Gastrocnemius medialis (tissue), 4 donors: ENCODE measurements around the gene RDH11. TPM values are rescaled to one million over a fixed set of nuclear protein-coding genes. Genes with fewer than 3 reads are reported as not detected.
A peak's percentile ranks its signal among the peaks of the same experiment; 100 is the strongest.
"Not testable (repeated sequence)": the region's sequence is repeated elsewhere in the genome, so short reads cannot be mapped to it uniquely, and the experiment has no call there.

Source experiments
- ATAC-seq, 2 donors: fragments of 150-250 bp; one replicate each; pipeline ENCODE4 v1.9.1; 2016
- DNase-seq, 2 donors: peaks; one replicate each; pipeline ENCODE4 v3.0.0-alpha.2; 2019
- H3K27ac ChIP-seq, 4 donors: fragments of 200-600 bp; sonication (generic); 1 replicate in 1 of 4; 2 replicates in 3 of 4; pipeline ENCODE4 v1.5.1; 2016 to 2018; ENCODE audit warnings: mild to moderate bottlenecking in 2 of 4, moderate library complexity in 1 of 4
- H3K27me3 ChIP-seq, 3 donors: fragments of 200-600 bp; sonication (generic) in 2 of 3; 1 replicate in 1 of 3; 2 replicates in 2 of 3; pipeline versions ENCODE4 v1.5.1 to v1.6.0; 2016 to 2019; ENCODE audit warnings: mild to moderate bottlenecking in 1 of 3, moderate library complexity in 1 of 3
- H3K36me3 ChIP-seq, 2 donors: fragments of 200-600 bp; sonication (generic) in 1 of 2; one replicate each; pipeline ENCODE4 v1.5.1; 2017 to 2018
- H3K4me1 ChIP-seq, 2 donors: fragments of 200-600 bp; sonication (generic) in 1 of 2; one replicate each; pipeline ENCODE4 v1.5.1; 2016 to 2017; ENCODE audit warnings: mild to moderate bottlenecking in 2 of 2
- H3K4me3 ChIP-seq, 4 donors: fragments of 200-600 bp; sonication (generic) in 3 of 4; 1 replicate in 1 of 4; 2 replicates in 3 of 4; pipeline ENCODE4 v1.5.1; 2016 to 2019; ENCODE audit warnings: mild to moderate bottlenecking in 2 of 4
- H3K9me3 ChIP-seq, 3 donors: fragments of 200-600 bp; sonication (generic) in 2 of 3; 1 replicate in 1 of 3; 2 replicates in 2 of 3; pipeline ENCODE4 v1.5.1; 2016 to 2019
- CTCF ChIP-seq, 5 experiments: fragments of 450-650 bp in 3 of 5; fragments of 200-600 bp in 2 of 5; sonication (generic) in 2 of 5; IDR thresholded peaks in 4 of 5; conservative IDR thresholded peaks in 1 of 5; 1 replicate in 4 of 5; 2 replicates in 1 of 5; pipeline ENCODE4 v1.5.1; 2016 to 2019; ENCODE audit warnings: antibody characterized with exemption in 5 of 5, mild to moderate bottlenecking in 3 of 5, moderate library complexity in 3 of 5
- POLR2A ChIP-seq, 2 donors: fragments of 450-650 bp; IDR thresholded peaks; one replicate each; pipeline ENCODE4 v1.6.1; 2017; ENCODE audit warnings: antibody characterized with exemption in 2 of 2, mild to moderate bottlenecking in 2 of 2, moderate library complexity in 2 of 2
- in situ Hi-C, 4 donors: fragments of 200-750 bp; cut with MboI; loops; one replicate each; pipeline versions ENCODE4 v1.15.0 to v1.8.0; 2017; ENCODE audit warnings: low sequenced_read_pairs in 4 of 4
- intact Hi-C: fragments of 100-400 bp; cut with DNase I; formaldehyde crosslinking; loops from one replicate; pipeline ENCODE4 v1.15.1; 2023; ENCODE audit warnings: low total_unique reads
- total RNA-seq, 4 donors: library from RNA; depleted of rRNA; stranded (reverse); fragments of >200 nt; gene quantifications; one replicate each; pipeline versions ENCODE4 v1.1.0 to v1.2.3, GENCODE V29; 2016

RDH11 gene
- total RNA-seq, 4 donors from 2014 or later, result 6.6 to 8.3 (median 7.5) TPM

- ATAC-seq, result no peak
- Histone ChIP-seq H3K4me3 (no peak overlapping the region), H3K27ac (no peak overlapping the region), H3K9me3 (no peaks in the 10 kb centered on the region), H3K27me3 (no peaks in the 10 kb centered on the region), H3K4me1 (no peaks in the 10 kb centered on the region), H3K36me3 (no peaks in the 10 kb centered on the region)
- no peak for TF ChIP-seq CTCF (IDR thresholded peaks at IDR 0.05 in 4 of 5, conservative IDR thresholded peaks at IDR 0.05 in 1 of 5)
- no peak for TF ChIP-seq POLR2A (IDR thresholded peaks at IDR 0.05)
- intact Hi-C loops, result no loop called here
- no peak for DNase-seq
- in situ Hi-C loops, result loop anchor here (10.0 to 25.0 kb wide), 5 partner anchors 90 to 280 kb away; partner anchors contain the start of gene ARG2 (in 1 of the 4)
Observed at GRCh38 chr14:67705211-67705610, 9.6 kb upstream of the RDH11 start.

GRCh38 chr14:67704484-67705089 lies 9.0 kb upstream of the RDH11 start:
- in situ Hi-C loops, result loop anchor here (5.0 to 25.0 kb wide), 7 partner anchors 87 to 280 kb away; partner anchors contain the start of gene ARG2 (in 2 of the 4)
- Histone ChIP-seq H3K27me3 (no peaks in the 10 kb centered on the region), H3K36me3 (no peaks in the 10 kb centered on the region), H3K27ac (no peak overlapping the region), H3K4me3 (no peak overlapping the region), H3K9me3 (no peaks in the 10 kb centered on the region), H3K4me1 (no peaks in the 10 kb centered on the region)
- ATAC-seq (peak; percentile 69 to 89), DNase-seq (no peak)
- TF ChIP-seq CTCF (IDR thresholded peaks at IDR 0.05 in 4 of 5, conservative IDR thresholded peaks at IDR 0.05 in 1 of 5), result peak; percentile 61 to 79 (median 68)
- TF ChIP-seq POLR2A (IDR thresholded peaks at IDR 0.05), result no peak
- intact Hi-C loops, result loop anchor here (1.0 to 5.0 kb wide), 4 partner anchors 86 to 277 kb away; no protein-coding TSS in a partner anchor

GRCh38 chr14:67703997-67704396 lies 8.4 kb upstream of the RDH11 start:
- intact Hi-C loops, result loop anchor here (1.0 to 5.0 kb wide), 4 partner anchors 86 to 277 kb away; no protein-coding TSS in a partner anchor
- H3K9me3 ChIP-seq, result no peaks in the 10 kb centered on the region
- no peak for ATAC-seq
- H3K4me3 ChIP-seq, result no peak overlapping the region
- H3K4me1 ChIP-seq, result no peaks in the 10 kb centered on the region
- H3K27ac ChIP-seq, result no peak overlapping the region
- in situ Hi-C loops, result loop anchor here (5.0 to 25.0 kb wide), 7 partner anchors 87 to 279 kb away; partner anchors contain the start of gene ARG2 (in 2 of the 4)
- no peak for TF ChIP-seq POLR2A (IDR thresholded peaks at IDR 0.05)
- no peak for TF ChIP-seq CTCF (IDR thresholded peaks at IDR 0.05 in 4 of 5, conservative IDR thresholded peaks at IDR 0.05 in 1 of 5)
- no peaks in the 10 kb centered on the region for H3K36me3 ChIP-seq
- no peaks in the 10 kb centered on the region for H3K27me3 ChIP-seq
- DNase-seq, result no peak

GRCh38 chr14:67701492-67701891 lies 5.9 kb upstream of the RDH11 start, which contains the start of gene RDH12:
TSS of gene RDH12 (plus strand) at chr14:67701886. CDS start at chr14:67722643, 20,757 bp downstream.
- H3K4me1 ChIP-seq, H3K9me3 ChIP-seq, H3K27me3 ChIP-seq, H3K4me3 ChIP-seq, ATAC-seq, H3K36me3 ChIP-seq, DNase-seq, H3K27ac ChIP-seq: not testable (repeated sequence)
- intact Hi-C loops, result loop anchor here (5.0 kb wide), 1 partner anchor 274 kb away; no protein-coding TSS in a partner anchor
- in situ Hi-C loops, result loop anchor here (5.0 to 25.0 kb wide), 7 partner anchors 84 to 277 kb away; partner anchors contain the start of gene ARG2 (in 2 of the 4)

GRCh38 chr14:67698179-67698578 lies 2.6 kb upstream of the RDH11 start:
- intact Hi-C loops (loop anchor here (5.0 kb wide), 1 partner anchor 119 kb away; the partner anchor contains the start of genes RAD51B and ZFYVE26), in situ Hi-C loops (no loop called here)
- H3K9me3 ChIP-seq, result no peaks in the 10 kb centered on the region

More at GRCh38 chr14:67698179-67698578, 2.6 kb upstream of the RDH11 start:
- Histone ChIP-seq H3K27me3 (no peaks in the 10 kb centered on the region), H3K27ac (no peak overlapping the region), H3K36me3 (no peaks in the 10 kb centered on the region), H3K4me1 (peaks cover 6% of the 10 kb centered on the region in 2 donors), H3K4me3 (no peak overlapping the region)
- ATAC-seq (no peak), DNase-seq (no peak)
- TF ChIP-seq POLR2A (IDR thresholded peaks at IDR 0.05) (no peak), CTCF (IDR thresholded peaks at IDR 0.05 in 4 of 5, conservative IDR thresholded peaks at IDR 0.05 in 1 of 5) (no peak)
